SW 1271 (cell line): Measurements from ENCODE around the gene ERRFI1.

Experiments
- DNase-seq, 2 experiments: peaks; one replicate each; lab custom pipeline; 2025; lab: John Stamatoyannopoulos, UW

The ERRFI1 gene

GRCh38 chr1:8018492-8019228 is 7.4 kb downstream of the ERRFI1 start:
- peak in 1 of 2 experiments; percentile 30 for DNase-seq

DNA sequence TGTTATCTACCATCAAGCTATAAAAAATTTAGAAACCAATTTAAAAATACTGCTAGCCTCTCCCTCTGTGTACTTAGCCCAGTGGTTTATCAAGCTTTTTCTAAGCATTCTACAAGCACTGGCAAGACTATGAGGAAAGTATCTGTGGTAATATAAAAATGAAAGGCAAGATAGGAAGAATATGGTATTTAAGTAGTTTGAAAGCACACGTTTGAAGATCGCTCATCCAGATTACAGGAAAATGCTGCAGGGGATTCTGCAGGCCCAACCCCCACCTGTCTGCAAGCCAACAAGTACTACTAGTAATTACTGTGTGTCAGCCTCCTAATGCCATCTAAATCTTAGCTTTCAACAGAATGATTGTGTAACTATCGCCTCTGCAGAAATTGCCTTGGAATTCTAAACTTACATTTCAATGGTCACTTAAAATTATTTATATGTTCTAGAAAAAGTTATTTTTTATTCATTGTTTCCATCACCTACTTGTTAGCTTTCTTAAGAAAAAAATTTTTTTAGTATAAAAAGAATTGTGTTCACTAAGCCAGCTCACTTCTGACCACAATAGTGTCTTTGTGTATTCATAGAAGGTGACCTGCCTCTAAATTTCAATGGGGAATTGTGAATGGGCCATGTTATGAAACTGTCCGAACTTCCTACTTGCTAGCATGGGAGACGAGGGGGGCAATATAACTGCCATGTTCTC is 8.5 kb downstream of the ERRFI1 start:
- peak in 1 of 2 experiments; percentile 31 for DNase-seq

- no peak for DNase-seq
Observed at GRCh38 chr1:8016895-8017241, 9.2 kb downstream of the ERRFI1 start.

DNA sequence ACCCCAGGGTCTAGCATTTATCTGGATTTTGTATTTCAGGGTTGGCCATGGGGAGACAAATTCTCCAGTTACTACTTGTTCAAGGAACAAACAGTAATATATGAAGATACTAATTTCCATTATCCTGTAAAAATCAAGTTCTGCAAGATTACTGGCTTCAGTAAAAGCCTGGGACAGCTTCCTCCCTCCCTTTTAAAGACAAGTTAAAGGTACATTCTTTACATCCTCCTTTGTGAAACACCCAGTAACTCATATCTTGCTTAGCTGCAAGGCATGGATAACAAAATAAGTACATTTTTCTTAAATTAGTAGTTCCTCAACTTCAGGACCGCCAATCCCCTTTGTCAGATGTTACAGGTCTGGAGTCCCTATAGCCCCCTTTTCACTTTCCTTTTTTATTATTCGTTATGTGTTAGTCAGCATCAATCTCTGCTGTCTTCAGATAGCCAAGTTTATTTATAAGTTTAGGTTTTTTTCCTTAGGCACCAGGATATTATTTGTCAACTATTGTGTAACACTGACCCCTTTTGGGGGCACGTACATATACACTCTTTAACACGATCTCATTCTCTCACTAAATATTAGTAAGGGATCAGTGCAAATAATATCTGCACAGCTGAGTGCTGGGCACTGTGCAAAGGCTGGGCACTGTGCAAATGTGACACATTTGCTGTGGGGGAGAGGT is 9.8 kb downstream of the ERRFI1 start:
- peak in 1 of 2 experiments; percentile 32 for DNase-seq

GRCh38 chr1:8015809-8016165 is 10.3 kb downstream of the ERRFI1 start:
- no peak for DNase-seq

GRCh38 chr1:8015036-8015808 is 10.9 kb downstream of the ERRFI1 start:
- DNase-seq, result peak; percentile 27 to 81

DNA sequence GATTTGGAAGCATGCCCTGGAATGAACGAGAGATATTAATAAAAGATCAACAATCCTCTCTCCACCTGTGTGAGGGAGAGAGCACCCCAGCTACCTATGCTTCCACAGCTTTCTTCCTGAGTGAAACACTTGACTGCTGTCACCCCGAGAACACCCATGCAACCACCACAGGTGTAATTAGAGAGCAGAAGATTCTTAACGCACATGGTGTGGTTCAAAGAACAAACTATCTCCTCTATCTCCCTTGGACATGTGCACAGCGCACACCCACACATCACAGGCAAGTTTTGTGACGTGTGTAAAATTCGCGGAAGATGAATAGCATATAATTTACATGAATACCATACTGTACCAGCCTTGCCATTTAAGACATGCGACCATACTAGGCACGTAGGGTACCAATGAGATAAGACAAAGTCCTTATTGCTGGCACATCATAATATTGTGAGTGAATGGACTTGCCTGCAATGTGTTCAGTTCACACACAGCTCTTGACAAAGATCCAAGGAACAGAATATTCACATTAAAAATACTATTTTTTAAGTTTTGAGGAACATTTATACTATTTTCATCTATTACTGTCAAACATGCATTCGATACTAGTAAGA is 11.6 kb downstream of the ERRFI1 start:
- no peak for DNase-seq

DNA sequence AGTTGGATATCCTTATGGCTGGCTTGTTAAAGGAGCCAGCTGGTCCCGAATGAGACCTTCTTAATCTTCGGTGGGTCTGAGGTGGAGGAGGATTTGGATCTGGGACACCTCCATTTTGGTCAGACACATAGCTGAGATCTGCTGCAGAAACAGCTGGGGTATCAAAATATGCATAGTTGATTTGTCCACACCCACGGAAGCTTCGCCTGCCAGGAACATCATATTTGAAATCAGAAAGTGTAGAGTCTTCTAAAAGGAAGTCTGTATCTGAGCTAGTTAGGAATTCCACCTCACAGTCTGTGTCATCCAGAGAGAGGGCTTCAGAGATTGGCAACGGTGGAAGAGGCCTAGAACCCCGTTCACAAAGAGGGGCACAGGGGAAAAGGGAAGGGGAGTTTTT is 12.3 kb downstream of the ERRFI1 start:
- DNase-seq, result peak in 1 of 2 experiments; percentile 33

- DNase-seq, result no peak
Observed at GRCh38 chr1:8013399-8013798, 12.7 kb downstream of the ERRFI1 start.

DNA sequence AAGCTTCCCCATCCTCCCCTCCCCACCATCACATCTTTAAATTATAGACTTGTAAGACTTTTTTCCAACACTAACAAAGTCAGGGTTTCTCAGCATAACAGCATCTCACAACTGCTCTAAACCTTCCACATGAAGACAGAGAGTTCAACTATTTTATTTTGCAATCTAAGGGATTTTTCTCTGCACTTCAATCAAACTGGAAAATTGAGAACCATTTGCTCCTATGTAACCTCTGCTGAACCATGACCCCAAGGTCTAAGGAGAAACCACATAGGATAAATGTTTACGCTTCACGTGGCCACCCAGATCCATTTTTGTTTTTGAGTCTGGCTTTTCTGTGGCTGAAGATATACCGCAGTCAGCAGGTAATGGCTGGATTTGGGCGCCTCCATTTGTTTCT is 13.2 kb downstream of the ERRFI1 start:
- DNase-seq, result no peak

GRCh38 chr1:8011923-8012858 is 13.9 kb downstream of the ERRFI1 start:
- DNase-seq, result no peak

DNA sequence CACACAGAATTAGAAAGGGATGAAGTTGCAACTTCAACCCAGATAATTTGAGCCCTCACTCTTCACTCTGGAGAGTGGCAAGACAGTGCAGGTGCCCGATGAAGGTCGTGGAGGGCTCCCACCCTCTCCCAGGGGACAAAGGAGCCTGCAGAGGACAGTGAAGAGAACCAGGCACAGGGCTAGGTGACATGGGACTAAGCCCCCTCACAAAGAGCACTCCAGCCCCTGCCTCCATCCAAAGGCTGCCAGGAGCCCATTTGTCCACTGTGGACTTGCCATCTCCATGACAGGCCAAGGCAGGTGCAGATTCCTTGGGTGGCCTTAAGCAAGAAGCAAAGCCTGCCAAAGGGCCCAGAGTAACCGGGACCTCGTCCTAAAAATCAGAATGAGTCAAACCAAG is 15.1 kb downstream of the ERRFI1 start:
- DNase-seq, result no peak

GRCh38 chr1:8010080-8010664 is 15.9 kb downstream of the ERRFI1 start:
- peak in 1 of 2 experiments; percentile 56 for DNase-seq

GRCh38 chr1:8009043-8010002 is 16.8 kb downstream of the ERRFI1 start:
- peak in 1 of 2 experiments; percentile 37 for DNase-seq

DNA sequence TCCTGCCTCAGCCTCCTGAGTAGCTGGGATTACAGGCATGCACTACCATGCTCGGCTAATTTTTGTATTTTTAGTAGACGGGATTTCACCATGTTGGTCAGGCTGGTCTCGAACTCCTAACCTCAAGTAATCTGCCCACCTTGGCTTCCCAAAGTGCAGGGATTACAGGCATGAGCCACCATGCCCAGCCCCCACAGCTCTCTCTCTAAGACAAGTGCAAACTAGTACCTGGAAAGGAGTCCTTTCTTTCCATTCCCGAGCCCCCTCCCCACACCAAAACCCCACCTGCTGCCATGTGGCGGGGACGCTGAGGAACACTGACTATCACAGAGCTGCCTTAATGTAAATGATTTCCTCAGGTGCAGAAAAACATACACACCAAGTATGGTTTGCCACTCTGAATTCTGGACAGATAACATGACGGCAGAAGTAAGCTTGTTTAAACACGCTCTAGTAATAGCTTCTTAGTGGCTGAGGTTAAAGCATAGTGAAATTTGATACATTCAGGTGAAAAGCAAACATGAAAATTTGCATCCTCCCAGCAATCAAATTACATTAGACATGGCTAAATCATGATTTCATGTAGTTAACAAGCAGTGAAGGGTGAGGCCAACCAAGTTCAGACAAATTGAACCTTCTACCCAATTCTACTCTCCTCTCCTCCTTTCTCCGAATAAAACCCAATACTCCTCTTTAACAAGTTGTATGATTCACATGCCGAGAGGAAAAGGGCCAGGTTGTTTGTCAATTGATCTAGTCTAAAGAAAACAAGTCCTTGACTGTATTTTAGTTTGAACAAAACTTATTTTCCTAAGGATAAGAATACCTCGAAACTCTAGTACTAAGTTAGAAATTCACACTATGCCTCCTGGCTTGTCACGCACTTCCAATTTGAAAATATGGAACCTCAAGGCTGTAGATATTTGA is 19.8 kb downstream of the ERRFI1 start:
- DNase-seq, result peak in 1 of 2 experiments; percentile 71

DNA sequence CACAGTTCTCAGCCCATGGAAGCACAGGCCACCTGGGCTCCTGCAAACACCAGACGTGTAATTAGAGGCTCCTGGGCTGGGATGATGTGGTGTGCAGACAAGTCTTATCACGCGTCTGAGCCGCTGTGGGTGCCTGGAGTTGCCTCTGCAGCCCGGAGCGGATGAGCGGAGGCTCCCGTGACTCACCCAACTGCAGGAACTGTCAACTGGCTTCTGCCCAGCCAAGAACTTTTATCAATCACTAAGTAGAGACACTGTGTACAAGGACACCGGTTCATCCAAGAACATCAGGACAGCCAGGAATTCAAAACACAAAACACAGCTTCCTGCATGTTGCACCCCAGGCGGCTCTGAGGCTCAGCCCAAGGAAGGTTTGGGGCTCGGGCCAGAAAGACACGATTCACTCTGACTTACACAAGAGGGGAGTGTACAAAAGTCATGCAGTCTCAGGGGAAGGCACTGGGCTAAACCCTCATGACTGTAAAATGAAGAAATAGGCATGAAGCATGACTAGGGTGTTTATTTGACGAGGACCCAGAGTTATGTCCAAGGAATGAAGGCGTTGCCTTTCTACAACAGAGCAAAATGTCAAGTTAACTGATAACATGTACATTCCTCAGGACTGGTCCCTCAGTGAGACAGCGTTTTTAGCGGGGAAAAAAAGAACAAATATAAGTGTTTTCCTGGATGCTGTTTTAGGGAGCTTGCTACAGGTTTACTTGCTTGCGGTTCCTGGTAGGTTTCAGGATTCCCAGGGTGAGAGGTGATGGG is 21.1 kb downstream of the ERRFI1 start:
- peak; percentile 71 to 89 for DNase-seq

DNA sequence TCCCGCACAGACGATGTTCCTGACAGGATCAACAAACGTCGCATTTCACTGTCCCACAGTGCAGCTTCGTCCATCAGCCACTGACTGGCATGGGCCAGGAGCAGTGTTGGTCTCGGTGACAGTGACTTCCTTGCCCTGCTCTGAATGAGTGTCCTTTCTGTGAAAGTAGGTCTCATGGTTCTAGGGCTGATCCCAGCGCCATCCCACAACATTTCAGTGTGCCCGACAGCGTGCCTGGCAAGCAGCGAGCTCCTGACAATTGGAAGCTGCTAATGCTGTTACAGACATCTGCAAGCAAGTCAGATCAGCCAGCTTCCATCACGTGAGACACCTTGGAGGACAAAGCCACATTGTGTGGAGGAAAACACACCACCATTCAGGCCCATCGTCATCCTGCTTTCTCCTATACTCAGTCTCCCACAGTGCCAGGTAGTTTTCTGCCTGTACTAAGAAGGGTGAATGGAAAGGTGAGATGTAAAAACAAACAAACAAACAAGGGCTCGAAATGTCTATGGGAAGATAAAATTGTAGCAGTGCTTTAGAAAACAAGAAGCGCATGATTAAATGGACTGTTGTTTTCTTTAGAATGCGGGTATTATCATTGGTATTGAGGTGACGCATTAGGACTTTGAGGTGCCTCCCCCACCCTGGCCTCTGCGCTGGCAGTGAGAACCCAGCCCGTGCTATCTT is 21.9 kb downstream of the ERRFI1 start:
- DNase-seq, result peak in 1 of 2 experiments; percentile 46
